HAP-1 (cell line): ENCODE data around the gene EDNRA.

Source experiments
- DNase-seq, 2 experiments: peaks; one replicate each; pipeline ENCODE4 v3.0.0-alpha.2; 2016 to 2020; ENCODE audit warnings: low spot score in 2 of 2
- H3K27me3 ChIP-seq: fragments of 250-450 bp; sonication (Bioruptor Pico); 2 replicates; pipeline ENCODE4 v1.5.1; 2020; ENCODE audit warnings: low read depth, mild to moderate bottlenecking, moderate library complexity
- H3K36me3 ChIP-seq: fragments of 250-450 bp; sonication (Bioruptor Pico); replicated peaks from 2 replicates; pipeline ENCODE4 v1.5.1; 2020; ENCODE audit warnings: mild to moderate bottlenecking
- H3K4me1 ChIP-seq: fragments of 250-450 bp; sonication (Bioruptor Pico); 2 replicates; pipeline ENCODE4 v1.5.1; 2020; ENCODE audit warnings: mild to moderate bottlenecking
- H3K4me3 ChIP-seq: fragments of 250-450 bp; sonication (Bioruptor Pico); 2 replicates; pipeline ENCODE4 v1.5.1; 2020; ENCODE audit warnings: mild to moderate bottlenecking, moderate library complexity
- H3K9me3 ChIP-seq: fragments of 250-450 bp; sonication (Bioruptor Pico); 2 replicates; pipeline ENCODE4 v1.5.1; 2020; ENCODE audit warnings: mild to moderate bottlenecking, moderate library complexity
- in situ Hi-C: fragments of 300-500 bp; cut with MboI; formaldehyde crosslinking; loops from 3 replicates; pipeline ENCODE4 v1.14.3; 2020; ENCODE audit warnings: low sequenced_read_pairs, inconsistent platforms, mixed read lengths

The EDNRA gene

DNA sequence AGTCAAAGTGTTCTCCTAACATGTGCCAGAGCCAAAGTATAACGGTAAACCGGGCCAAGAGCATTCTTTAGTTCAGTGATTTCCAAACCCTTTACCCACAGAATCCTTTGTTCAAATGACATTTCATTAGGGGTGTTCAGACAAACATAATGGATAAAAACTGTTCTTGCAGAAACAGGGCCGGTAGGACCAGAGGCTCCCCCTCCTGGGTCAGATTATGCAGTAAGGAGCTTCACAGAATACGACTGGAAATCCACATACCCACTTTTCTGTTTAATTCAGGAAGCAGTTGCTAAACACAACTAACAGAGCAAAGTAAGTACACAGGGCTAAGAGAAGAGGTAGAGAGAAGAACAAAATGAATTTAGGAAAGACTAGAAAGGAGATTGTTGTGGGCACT is 89.7 kb downstream of the EDNRA start:
- H3K9me3 ChIP-seq, result no peaks in the 10 kb centered on the region
- DNase-seq, result no peak
- in situ Hi-C loops, result no loop called here
- H3K27me3 ChIP-seq, result no peaks in the 10 kb centered on the region
- no peaks in the 10 kb centered on the region for H3K4me1 ChIP-seq
- no peak overlapping the region for H3K4me3 ChIP-seq
- H3K36me3 ChIP-seq, result no peaks in the 10 kb centered on the region

DNA sequence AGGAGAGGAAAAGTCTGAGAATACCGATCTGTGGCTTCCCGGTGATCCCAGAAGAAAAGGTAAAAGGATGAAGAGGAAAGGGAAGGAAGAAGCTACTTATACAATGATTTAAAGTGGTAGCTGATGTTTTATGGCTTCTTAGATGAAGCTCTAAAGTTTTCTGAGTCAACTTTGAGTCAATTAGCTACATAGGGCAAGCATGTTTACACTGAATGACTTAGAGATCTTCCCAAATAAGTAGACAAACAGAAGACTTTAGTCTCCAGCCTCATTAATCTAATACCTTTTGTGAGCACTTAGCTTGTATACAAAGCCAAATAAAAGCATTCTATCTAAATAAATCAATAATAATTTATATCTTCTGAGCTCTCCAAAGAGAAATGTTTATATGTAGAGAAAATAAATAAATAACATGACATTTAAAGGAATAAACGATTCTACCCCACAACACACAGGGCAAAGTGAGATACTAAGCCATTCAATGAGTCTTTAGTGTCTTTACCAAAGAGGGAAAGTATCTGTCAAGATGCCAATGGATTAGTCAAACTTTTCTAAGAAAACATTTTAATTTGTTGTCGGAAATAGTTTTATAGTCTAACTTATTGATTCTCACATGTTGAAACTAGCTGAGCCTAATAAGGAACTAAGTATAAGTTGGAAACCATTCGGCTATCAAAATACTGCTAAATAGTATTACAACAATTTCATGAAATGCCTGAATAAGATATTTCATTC is 90.3 kb downstream of the EDNRA start:
- Histone ChIP-seq H3K9me3 (no peaks in the 10 kb centered on the region), H3K27me3 (no peaks in the 10 kb centered on the region), H3K4me3 (no peak overlapping the region), H3K36me3 (no peaks in the 10 kb centered on the region), H3K4me1 (no peaks in the 10 kb centered on the region)
- no peak for DNase-seq
- in situ Hi-C loops, result no loop called here

DNA sequence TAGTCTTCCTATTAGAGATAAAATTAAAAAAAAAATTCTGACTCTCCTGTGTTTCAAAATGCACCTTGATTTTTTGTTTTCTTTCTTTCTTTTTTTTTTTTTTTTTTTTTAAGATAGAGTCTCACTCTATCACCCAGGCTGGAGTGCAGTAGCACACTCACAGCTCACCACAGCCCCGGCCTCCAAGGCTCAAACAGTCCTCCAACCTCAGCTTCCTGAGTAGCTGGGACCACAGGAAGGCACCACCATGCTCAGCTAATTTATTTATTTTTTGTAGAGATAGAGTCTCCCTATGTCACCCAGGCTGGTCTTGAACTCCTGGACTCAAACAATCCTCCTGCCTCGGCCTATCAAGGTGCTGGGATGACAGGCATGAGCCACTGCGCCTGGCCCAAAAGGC is 95.2 kb downstream of the EDNRA start:
- no peaks in the 10 kb centered on the region for H3K9me3 ChIP-seq
- no peak for DNase-seq
- H3K4me3 ChIP-seq, result no peak overlapping the region
- in situ Hi-C loops, result loop anchor here (25.0 kb wide), 2 partner anchors 414 to 564 kb away; no protein-coding TSS in a partner anchor
- no peaks in the 10 kb centered on the region for H3K27me3 ChIP-seq
- H3K4me1 ChIP-seq, result no peaks in the 10 kb centered on the region
- no peaks in the 10 kb centered on the region for H3K36me3 ChIP-seq

DNA sequence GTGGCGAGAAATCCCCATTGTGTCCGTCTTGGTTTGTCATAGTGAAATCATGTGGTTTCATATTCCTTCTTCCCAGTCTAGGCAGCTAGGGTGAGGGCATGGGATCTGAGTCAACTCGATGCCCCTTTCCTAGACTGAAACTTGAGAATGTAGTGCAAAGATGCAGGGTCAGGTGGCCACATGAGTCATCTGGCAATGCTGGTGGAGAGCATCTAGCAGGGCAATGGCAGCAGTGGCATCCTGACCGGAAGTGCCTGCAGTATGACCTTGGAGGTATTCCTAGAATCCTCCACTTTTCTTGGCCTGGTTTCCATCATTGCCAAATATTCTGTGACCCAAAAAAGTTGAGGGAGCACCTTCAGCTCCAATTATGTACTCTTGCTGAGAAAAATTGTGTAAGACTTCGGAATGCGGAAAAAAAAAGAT is 97.2 kb downstream of the EDNRA start:
- H3K4me3 ChIP-seq, result no peak overlapping the region
- no peaks in the 10 kb centered on the region for H3K4me1 ChIP-seq
- H3K36me3 ChIP-seq, result no peaks in the 10 kb centered on the region
- no peaks in the 10 kb centered on the region for H3K27me3 ChIP-seq
- in situ Hi-C loops, result loop anchor here (25.0 kb wide), 2 partner anchors 416 to 566 kb away; no protein-coding TSS in a partner anchor
- DNase-seq, result no peak
- H3K9me3 ChIP-seq, result no peaks in the 10 kb centered on the region

DNA sequence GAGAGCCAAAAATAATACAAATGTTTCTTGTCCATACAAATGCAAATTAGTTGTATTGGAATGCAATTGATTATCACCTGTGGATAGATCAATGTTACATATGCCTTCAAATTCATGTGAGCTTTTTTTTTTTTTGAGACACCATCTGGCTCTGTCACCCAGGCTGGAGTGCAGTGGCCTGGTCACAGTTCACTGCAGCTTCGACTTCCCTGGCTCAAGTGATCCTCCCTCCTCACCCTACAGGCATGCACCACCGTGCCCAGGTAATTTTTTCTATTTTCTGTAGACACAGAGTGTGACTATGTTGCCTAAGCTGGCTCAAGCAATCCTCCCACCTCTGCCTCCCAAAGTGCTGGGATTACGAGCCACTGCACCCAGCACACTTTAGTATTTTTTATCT is 97.7 kb downstream of the EDNRA start:
- no peak for DNase-seq
- Histone ChIP-seq H3K9me3 (no peaks in the 10 kb centered on the region), H3K4me1 (no peaks in the 10 kb centered on the region), H3K27me3 (no peaks in the 10 kb centered on the region), H3K36me3 (no peaks in the 10 kb centered on the region), H3K4me3 (no peak overlapping the region)
- in situ Hi-C loops, result loop anchor here (25.0 kb wide), 2 partner anchors 416 to 566 kb away; no protein-coding TSS in a partner anchor

DNA sequence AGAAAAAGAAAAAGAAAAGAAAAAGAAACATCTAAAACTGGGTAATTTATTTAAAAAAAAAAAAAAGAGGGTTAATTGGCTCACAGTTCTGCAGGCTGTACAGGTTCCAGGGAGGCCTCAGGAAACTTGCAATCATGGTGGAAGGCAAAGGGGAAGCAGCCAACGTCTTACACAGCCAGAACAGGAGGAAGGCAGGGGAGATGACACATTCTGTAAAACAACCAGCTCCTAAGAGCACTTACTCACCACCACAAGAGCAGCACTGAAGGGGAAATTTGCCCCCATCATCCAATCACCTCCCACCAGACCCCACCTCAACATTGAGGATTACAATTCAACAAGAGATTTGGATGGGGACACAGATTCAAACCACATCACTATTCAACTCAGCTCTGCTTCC is 99.5 kb downstream of the EDNRA start:
- no peak for DNase-seq
- Histone ChIP-seq H3K27me3 (no peaks in the 10 kb centered on the region), H3K9me3 (no peaks in the 10 kb centered on the region), H3K4me1 (no peaks in the 10 kb centered on the region), H3K36me3 (no peaks in the 10 kb centered on the region), H3K4me3 (no peak overlapping the region)
- in situ Hi-C loops, result loop anchor here (10.0 to 25.0 kb wide), 3 partner anchors 56 to 568 kb away; no protein-coding TSS in a partner anchor

DNA sequence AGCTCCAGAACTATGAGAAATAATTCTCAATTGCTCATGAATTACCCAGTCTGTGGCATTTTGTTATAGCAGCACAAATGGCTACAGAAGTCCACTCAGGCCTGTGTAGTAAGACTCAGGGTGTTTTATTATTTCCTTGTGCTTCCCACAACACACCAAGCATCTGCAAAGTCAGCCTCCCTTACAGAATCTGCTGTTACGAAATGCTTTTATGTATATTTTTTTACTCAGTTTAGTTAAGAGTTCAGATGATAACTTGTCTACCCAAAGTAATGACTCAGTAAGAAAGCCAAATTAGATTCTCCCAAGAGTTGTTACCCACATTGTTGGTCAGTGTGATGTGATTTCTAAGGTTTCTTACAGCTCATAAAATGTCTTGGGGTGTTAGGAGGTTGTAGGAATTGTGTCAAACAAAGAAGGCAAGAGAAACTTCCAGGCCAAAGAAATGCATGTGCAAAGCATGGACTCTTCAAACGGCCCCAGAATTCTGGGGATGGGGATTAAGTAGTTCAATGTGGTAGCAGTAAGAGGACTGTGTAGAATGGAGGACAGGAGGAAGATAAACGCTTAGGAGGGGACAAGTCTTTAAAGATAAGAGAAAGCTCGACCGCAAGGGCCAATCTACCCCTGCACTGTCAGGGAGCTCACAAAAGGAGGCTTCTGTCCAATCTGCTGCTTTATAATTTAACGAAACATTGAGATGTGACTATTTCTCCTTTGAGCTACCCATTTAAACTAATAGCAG is 100.9 kb downstream of the EDNRA start:
- in situ Hi-C loops, result loop anchor here (10.0 to 25.0 kb wide), 3 partner anchors 57 to 569 kb away; no protein-coding TSS in a partner anchor
- no peak overlapping the region for H3K4me3 ChIP-seq
- no peaks in the 10 kb centered on the region for H3K27me3 ChIP-seq
- no peaks in the 10 kb centered on the region for H3K36me3 ChIP-seq
- H3K4me1 ChIP-seq, result no peaks in the 10 kb centered on the region
- DNase-seq, result no peak
- no peaks in the 10 kb centered on the region for H3K9me3 ChIP-seq

DNA sequence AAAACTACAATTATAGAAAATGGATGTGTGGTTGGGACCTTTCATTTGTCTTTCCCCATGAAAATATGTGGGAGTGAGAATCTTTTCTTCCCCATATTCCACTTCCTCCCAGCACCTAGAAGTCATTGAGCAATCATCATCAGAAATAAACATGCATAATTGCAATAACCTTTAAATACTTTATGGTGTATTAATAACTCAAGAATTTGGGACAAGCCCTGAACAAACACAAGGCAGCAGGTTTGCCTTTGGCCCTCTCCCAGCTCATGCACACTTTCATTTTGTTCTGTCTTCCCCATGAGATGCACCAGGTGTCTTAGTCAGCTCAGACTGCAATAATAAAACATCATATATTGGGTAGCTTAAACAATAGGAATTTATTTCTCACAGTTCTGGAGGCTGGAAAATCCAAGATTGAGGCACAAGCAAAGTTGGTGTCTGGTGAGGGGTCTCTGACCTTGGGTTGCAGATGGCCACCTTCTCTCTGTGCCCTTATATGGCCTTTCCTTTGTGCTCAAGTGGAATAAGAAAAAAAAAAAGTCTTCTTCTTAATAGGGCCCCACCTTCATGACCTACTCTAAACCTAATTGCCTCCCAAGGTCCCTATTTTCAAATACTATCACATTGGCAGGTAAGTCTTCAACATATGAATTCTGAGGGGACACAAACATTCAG is 101.6 kb downstream of the EDNRA start:
- no peak for DNase-seq
- no peaks in the 10 kb centered on the region for H3K36me3 ChIP-seq
- in situ Hi-C loops, result loop anchor here (10.0 to 25.0 kb wide), 3 partner anchors 58 to 570 kb away; no protein-coding TSS in a partner anchor
- H3K4me3 ChIP-seq, result no peak overlapping the region
- no peaks in the 10 kb centered on the region for H3K9me3 ChIP-seq
- H3K4me1 ChIP-seq, result peaks cover 5% of the 10 kb centered on the region
- no peaks in the 10 kb centered on the region for H3K27me3 ChIP-seq

DNA sequence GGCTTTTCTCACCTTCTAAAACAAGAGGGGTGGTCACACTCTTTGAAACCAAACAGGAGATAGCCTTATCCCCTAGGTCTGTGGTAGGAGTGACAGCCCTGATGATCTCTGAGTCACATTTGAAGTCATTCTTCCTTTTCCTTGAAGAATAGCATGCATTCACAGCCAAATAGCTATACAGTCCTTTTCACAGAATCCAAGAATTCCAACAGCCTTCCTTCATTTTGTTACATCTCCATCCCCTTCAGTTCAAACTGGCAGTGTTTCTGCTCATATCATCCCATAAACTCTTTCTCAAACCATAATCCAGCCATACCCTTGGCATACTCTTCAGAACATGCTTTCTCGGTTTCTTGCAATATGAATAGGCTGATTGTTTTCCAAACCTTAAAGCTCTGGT is 103.0 kb downstream of the EDNRA start:
- in situ Hi-C loops, result loop anchor here (10.0 to 25.0 kb wide), 3 partner anchors 59 to 572 kb away; no protein-coding TSS in a partner anchor
- DNase-seq, result no peak
- Histone ChIP-seq H3K4me3 (no peak overlapping the region), H3K27me3 (no peaks in the 10 kb centered on the region), H3K4me1 (peaks cover 5% of the 10 kb centered on the region), H3K9me3 (no peaks in the 10 kb centered on the region), H3K36me3 (no peaks in the 10 kb centered on the region)

DNA sequence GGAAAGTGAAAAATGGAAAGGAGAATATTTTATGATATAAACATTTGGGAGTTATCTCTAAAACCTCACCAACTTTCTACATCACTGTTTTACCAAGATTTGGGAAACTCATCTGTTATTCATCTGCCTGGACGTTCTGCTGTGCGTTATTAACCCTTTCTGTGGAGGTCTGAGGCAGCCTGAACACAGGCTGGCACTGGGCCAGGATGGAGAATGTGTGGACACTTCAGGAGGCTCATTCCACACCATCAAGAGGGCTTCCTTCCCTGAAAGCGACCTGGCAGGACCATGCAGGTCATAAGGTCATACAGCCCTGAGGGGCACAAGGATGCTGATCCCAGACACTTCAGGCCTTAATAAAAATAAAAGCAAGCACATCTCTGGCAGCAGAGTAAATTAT is 105.1 kb downstream of the EDNRA start:
- Histone ChIP-seq H3K9me3 (no peaks in the 10 kb centered on the region), H3K36me3 (no peaks in the 10 kb centered on the region), H3K4me3 (no peak overlapping the region), H3K4me1 (peaks cover 5% of the 10 kb centered on the region), H3K27me3 (no peaks in the 10 kb centered on the region)
- in situ Hi-C loops, result loop anchor here (10.0 to 25.0 kb wide), 3 partner anchors 61 to 574 kb away; no protein-coding TSS in a partner anchor
- no peak for DNase-seq

DNA sequence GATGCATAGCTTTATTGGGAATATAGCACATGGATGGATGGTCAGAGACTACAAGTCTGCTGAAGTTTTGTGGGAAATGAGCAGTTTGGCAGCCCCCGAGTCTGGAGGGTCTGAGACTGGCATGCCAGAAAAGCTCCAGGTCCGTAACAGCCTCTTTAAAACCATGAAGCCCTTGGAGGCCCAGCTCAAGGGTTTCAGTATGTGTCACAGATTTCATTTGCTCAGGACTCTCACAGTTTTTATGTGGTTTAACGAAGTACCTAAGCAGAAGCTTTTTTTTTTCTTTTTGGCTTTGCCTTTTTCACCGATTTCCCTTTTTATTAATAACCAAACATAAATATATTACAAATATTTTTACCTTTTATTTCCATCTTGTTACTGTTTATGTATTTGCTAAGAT is 105.7 kb downstream of the EDNRA start:
- Histone ChIP-seq H3K4me1 (peaks cover 5% of the 10 kb centered on the region), H3K4me3 (no peak overlapping the region), H3K27me3 (no peaks in the 10 kb centered on the region), H3K36me3 (no peaks in the 10 kb centered on the region), H3K9me3 (no peaks in the 10 kb centered on the region)
- in situ Hi-C loops, result loop anchor here (10.0 to 25.0 kb wide), 3 partner anchors 62 to 574 kb away; no protein-coding TSS in a partner anchor
- DNase-seq, result no peak

DNA sequence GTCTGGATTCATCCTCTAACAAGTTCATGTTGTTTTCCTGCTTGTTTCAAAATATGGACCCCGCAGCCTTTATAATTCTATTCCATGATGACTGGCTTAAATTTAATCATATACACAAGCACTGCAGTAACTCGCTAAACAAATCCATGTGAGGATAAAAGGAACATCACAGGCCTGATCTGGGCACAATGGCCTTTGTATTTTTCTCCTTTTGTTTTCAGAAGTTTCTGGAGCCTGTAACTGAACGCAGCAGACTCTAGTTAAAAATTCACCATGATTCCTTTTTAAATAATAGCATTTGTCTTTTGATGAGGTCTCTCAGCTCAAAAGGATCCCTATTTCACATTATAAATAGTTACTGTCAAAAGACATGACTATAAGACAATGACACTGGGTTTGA is 106.1 kb downstream of the EDNRA start:
- in situ Hi-C loops, result loop anchor here (10.0 to 25.0 kb wide), 3 partner anchors 62 to 575 kb away; no protein-coding TSS in a partner anchor

DNA sequence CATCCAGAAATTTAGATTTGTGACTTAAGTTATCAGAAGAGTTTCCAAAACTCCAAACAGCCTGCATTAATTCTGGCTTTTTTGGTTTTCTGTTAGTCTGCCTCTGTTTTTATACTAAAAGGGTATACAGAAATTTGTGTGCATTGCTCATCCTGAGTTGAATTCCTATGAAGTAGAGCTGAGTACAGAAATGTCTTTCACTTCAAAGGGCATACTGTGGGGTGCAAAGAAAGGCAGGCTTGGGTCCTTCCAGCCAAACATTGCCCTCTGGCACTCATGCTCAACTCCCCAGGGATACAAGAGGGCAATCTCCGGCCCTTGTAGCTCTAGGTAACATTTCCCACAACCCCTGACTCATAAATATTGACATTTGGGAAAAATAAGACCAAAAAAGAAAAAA is 108.7 kb downstream of the EDNRA start:
- Histone ChIP-seq H3K36me3 (no peaks in the 10 kb centered on the region), H3K9me3 (no peaks in the 10 kb centered on the region), H3K27me3 (no peaks in the 10 kb centered on the region), H3K4me3 (no peak overlapping the region), H3K4me1 (peaks cover 5% of the 10 kb centered on the region)
- in situ Hi-C loops, result loop anchor here (10.0 to 25.0 kb wide), 3 partner anchors 65 to 577 kb away; no protein-coding TSS in a partner anchor
- no peak for DNase-seq

More for the DNA sequence above, 106.1 kb downstream of the EDNRA start:
- H3K9me3 ChIP-seq, result no peaks in the 10 kb centered on the region
- peak in 1 of 2 experiments; percentile 7 for DNase-seq
- H3K4me3 ChIP-seq, result no peak overlapping the region
- H3K4me1 ChIP-seq, result peaks cover 5% of the 10 kb centered on the region
- no peaks in the 10 kb centered on the region for H3K27me3 ChIP-seq
- H3K36me3 ChIP-seq, result no peaks in the 10 kb centered on the region
